NK-92 treated with Interleukin-12 subunit alpha and Interleukin-12 subunit beta, amount 100 ng/mL, for 24 hours (cell line): ENCODE data around the gene MYH14.
"Not testable (repeated sequence)": the region's sequence is repeated elsewhere in the genome, so short reads cannot be mapped to it uniquely, and the experiment has no call there.

Experiments used
- DNase-seq: peaks from one replicate; lab custom pipeline; 2025; lab: John Stamatoyannopoulos, UW

Gene MYH14

GRCh38 chr19:50320051-50320450, 116.6 kb downstream of the MYH14 start:
- DNase-seq, result no peak

DNA sequence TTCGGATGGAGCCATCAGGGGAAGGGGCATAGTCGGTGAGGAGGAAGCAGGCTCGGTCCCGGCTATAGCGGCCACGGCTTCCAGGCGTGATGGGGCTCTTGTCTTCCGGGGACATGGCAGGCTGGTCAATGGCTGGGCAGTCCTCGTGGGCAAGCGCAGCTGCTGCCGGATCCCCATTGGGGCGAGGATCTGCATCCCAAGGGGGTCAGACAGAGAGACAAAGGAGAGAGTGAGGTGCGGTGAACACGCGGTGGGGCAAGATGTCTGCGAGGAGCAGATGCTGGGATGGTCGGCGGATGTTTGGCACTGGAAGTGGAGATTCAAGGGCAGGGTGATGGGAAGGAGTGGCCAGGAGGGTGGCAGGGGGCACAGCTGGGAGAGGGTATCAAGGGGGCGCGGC, 117.2 kb downstream of the MYH14 start:
- DNase-seq, result no peak

GRCh38 chr19:50321831-50322230, 118.4 kb downstream of the MYH14 start:
- DNase-seq, result no peak

DNA sequence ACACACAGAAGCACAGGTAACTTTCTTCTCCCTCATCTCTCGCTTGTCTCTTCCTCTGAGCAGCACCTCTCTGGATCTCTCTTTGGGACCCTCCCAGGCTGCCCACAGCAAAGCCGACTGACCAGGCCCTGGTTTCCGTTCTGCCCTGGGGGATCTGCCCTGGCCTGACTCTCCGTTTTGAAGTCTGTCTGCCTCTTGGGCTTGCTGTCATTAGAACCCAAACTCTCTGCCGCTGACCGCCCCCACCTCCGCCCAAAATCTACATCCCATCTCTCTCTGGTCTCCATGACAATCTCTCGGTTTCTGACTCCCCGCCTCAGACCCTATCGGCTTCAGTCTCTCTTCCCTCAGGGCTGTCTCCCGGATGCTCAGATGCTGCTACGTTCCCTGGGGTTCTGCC, 118.8 kb downstream of the MYH14 start:
- DNase-seq, result no peak

- no peak for DNase-seq
These were observed 119.7 kb downstream of the MYH14 start for GRCh38 chr19:50322931-50323781.

- no peak for DNase-seq
These were observed 120.3 kb downstream of the MYH14 start for GRCh38 chr19:50323782-50324133.

GRCh38 chr19:50324331-50324730, 120.9 kb downstream of the MYH14 start:
- DNase-seq, result no peak

DNA sequence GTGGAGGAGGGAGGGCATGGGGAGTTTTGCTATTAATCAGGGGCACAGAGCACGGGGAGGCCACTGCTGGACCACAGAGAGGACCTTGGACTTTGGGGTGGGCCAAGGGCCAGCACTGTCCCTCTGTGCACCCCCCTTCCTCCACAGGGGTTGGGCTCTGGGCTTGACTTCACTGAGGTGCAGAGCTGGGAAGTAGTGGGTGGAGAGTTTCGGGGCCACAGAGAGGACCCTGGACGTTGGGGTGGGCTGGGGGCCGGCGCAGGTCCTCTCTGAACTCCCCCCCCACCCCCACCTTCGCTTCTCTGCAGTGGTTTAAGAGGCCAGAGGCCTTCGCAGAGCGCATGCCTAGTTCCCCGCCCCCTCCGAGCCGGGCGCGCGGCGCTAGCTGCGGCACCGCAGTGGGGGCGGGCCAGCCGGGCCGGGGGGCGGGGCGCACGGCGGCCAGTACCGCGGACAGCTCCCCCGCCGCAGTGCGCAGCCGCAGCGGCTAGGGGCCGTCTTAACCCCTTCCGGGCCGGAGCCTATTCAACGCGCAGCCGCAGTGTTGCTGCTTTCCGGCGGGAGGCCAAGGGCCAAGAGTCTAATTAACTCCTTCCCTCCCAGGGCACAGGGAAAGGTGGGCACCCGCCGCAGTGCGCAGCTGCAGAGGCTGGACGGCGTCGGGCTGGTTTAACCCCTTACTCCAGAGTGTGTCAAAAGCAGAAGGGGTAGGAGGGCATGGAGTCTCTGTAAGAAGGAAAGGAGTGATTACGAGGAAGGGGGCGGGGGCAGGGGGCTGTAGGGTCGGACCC, 122.1 kb downstream of the MYH14 start:
- peak; percentile 23 for DNase-seq

- DNase-seq, result no peak
These were observed 122.8 kb downstream of the MYH14 start for GRCh38 chr19:50326101-50326664.

- DNase-seq, result no peak
These were observed 123.6 kb downstream of the MYH14 start for GRCh38 chr19:50327013-50327412.

- DNase-seq, result no peak
These were observed 124.2 kb downstream of the MYH14 start for GRCh38 chr19:50327461-50328223.

DNA sequence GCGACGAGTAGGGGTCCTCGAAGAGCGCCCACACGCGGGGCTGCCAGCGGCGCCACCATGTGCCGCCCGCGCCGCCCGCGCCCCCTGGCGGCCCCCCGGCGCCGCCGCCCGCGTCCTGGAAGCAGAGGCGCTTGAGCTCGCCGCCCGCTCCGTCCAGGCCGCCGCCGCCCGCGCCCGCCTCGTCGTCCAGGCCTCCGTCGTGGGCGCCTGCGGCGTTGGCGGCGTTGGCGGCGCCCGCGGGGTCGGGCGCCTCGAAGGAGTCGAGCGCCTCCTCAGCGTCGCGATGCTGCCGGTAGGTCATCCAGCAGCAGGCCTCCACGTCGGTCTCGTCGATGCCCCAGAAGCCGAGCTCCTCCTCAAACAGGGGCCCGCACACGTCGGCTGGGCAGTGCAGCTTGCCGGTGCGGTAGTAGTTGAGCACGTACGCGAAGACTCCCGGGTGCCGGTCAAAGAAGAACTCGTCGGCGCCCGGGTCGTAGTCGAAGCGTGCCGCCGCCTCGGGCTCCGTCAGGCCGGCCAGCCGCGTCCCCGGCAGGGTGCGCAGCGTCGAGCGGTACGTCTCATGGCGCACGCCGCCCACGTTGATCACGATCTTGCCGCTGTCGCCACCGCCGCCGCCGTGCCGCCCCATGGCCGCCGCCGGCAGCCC, 124.9 kb downstream of the MYH14 start:
- DNase-seq, result no peak

DNA sequence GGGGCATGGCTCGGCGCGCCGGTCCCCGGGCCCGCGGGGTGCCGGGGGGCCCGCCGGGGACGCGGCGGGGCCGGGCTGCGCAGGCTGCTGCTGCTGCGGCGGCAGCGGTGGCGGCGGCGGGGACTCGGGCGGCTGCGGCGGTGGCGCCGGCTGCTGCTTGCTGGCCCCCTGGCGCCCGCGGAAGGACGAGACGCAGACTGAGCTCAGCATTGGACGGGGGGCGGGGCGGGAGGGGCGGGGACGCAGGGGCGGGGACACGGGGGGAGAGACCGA, 125.4 kb downstream of the MYH14 start:
- DNase-seq, result no peak

DNA sequence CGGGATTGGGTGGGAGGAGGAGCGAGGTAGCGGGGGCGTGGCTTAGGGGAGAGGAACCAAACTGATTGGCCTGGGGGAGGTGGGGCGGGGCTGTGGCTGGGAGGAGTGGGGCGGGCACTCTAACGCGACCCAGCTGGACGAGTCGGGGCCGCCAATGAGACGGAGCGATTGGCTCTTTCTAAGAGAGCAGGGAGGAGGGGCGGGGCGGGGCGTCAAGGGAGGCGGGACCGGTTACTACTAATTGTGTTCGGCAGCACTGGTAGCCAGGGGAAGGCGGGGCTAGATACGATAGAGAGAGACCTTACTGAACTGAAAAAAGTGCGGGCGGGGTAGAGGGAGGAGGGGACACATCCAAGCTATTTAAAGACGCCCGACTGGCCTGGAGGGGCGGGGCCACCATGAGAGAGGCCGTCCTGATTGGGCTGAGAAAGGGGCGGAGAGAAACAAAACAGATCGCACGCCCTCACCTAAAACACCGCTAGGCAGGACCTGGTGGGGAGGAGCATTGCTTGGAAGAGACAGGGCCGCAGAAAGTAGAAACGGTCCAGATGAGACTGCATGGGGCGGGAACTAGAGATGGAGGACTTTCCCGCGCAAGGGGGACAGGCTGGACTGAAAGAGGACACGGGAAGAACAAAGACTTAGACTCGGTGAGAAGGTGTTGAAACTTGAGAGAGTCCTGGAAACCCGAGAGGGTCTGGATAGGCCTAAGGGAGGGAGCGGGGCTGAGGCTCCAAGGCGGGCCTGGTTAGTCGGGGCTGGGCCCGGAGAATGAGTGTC, 125.9 kb downstream of the MYH14 start, which contains the start of gene KCNC3:
KCNC3 (minus strand) TSS at position 232 of the 780 bp plus-strand sequence. CDS start 295 bp downstream, outside the sequence.
- no peak for DNase-seq

DNA sequence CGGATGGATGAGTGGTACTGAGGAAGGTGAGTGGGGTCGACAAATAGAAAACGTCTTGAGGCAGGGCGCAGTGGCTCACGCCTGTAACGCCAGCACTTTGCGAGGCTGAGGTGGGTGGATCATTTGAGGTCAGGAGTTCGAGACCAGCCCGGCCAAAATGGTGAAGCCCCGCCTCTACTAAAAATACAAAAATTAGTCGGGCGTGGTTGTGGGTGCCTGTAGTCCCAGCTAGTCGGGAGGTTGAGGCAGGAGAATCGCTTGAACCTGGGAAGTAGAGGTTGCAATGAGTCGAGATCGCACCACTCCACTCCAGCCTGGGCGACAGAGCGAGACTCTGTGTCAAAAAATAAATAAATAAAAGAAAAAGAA, 126.5 kb downstream of the MYH14 start:
- not testable (repeated sequence) for DNase-seq

DNA sequence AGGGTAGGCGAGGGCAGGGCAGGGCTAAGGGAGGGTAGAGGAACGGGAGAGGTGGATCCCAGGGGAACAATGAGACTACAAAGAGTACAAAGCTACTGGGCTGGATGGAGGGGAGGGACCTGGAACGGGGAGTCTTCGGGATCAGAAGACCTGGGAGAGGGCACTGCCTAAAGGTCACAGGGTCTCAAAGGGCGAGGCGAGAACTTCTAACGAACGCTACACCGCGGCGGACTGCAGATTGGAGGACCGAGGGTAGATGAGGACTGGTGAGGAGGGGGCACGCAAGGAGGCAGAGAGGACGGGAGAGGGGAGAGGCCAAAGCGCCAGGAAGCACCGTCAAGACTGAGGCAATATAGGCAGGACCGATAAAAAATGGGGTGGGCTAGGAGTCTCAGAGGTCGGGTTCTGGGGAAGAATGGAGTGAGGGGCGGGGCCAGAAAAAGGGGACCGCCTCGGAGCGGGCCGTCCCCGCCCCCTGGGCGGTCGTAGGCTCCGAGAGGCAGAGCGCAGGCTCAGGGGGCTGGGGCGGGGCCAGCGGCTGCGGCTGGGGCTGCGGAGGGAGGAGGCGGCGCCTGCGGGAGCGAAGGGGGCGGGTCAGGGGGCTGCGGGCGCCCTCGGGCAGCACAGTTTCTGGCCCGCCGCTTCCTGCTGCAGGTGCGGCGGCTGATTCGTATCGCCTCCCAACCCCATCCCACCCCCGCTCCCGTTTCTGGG, 127.1 kb downstream of the MYH14 start:
- no peak for DNase-seq

GRCh38 chr19:50331221-50331993, 128.0 kb downstream of the MYH14 start:
- DNase-seq, result no peak

DNA sequence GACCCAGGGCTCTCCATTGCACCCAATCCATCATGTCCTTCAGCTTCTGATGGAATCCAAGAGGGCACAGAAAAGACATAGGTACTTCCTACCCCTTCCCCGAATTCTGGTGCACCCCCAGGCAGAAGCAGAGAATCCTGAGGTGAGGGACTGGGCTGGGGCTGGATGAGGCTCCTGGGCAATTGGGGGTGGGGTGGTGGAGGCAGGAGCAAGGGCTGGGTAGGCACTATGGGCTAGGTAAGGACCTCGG, 128.5 kb downstream of the MYH14 start:
- DNase-seq, result no peak

DNA sequence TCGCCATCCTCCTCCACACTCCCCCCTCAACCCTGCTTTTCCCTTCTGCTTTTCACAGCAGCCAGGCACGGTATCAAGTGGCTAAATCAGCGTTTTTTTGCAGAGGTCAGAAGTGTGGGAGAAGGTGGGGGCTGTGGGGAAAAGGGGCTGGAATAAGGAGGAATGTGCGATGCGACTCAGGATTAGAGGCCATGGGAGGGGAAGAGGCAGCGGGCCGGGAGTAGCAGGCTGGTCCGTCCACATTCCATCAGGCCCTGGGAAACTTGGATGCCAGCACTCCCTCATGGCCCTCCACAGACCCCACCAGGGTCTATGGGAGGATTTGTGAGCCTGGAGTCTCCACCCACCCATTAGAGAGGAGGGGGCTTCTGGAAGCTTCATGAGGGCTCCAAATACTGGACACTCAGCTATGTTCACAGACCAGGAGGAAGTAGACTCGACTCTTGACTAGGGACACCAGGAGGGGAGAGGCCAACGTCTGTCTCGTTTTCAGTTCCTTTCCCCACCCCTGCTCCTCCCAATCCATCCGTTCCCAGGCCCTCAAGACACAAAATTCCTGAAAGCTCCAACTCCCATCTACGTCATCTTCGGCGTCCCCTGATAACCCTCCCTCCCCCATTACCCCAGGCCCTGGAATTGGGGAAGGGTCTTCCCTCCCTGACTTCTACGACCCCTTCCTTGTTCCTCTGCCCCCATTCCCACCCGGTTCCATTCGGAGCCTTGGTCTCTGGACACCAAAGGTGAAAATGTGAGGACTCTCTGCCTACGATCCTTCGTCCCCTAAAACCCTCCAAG, 129.0 kb downstream of the MYH14 start:
- DNase-seq, result no peak
